Measurements from ENCODE around the gene SBF2.

Gene SBF2

DNA sequence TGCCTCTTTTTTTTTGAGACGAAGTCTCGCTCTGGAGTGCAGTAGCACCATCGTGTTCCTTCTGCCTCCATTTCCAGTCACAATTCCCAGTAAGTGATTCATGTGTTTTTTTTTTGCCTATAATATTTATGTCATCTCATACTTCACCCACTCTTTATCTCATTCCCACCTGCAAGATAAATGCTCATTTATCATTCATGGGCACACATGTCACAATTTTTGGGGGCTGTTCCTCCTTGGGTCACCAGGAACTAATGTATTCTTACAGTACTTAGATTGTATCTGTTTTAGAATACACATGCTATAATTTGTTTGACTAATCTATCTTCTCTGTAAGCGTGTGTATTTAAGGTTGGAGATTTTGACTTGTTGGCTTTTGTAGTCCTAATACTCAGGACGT is 407.4 kb downstream of the SBF2 start:
- no peaks in the 10 kb centered on the region for H3K27me3 ChIP-seq (ENCODE audit: insufficient read depth, low read depth, severe bottlenecking)
- H3K4me3 ChIP-seq (ENCODE audit: low read depth, low read length): no peak overlapping the region
- H3K9me3 ChIP-seq (ENCODE audit: severe bottlenecking): no peaks in the 10 kb centered on the region
- H3K27ac ChIP-seq: no peak overlapping the region
- TF ChIP-seq, protein P1, sequence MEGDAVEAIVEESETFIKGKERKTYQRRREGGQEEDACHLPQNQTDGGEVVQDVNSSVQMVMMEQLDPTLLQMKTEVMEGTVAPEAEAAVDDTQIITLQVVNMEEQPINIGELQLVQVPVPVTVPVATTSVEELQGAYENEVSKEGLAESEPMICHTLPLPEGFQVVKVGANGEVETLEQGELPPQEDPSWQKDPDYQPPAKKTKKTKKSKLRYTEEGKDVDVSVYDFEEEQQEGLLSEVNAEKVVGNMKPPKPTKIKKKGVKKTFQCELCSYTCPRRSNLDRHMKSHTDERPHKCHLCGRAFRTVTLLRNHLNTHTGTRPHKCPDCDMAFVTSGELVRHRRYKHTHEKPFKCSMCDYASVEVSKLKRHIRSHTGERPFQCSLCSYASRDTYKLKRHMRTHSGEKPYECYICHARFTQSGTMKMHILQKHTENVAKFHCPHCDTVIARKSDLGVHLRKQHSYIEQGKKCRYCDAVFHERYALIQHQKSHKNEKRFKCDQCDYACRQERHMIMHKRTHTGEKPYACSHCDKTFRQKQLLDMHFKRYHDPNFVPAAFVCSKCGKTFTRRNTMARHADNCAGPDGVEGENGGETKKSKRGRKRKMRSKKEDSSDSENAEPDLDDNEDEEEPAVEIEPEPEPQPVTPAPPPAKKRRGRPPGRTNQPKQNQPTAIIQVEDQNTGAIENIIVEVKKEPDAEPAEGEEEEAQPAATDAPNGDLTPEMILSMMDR (IDR thresholded peaks at IDR 0.05; ENCODE audit: low read depth, low read length): no peak
- no peaks in the 10 kb centered on the region for H3K36me3 ChIP-seq
- DNase-seq: no peak

GRCh38 chr11:9884601-9885000 is 409.4 kb downstream of the SBF2 start:
- Histone ChIP-seq H3K4me3 (ENCODE audit: low read depth, low read length) (no peak overlapping the region), H3K9me3 (ENCODE audit: severe bottlenecking) (no peaks in the 10 kb centered on the region), H3K27ac (no peak overlapping the region), H3K36me3 (no peaks in the 10 kb centered on the region), H3K27me3 (ENCODE audit: insufficient read depth, low read depth, severe bottlenecking) (no peaks in the 10 kb centered on the region)
- TF ChIP-seq, protein P1 (IDR thresholded peaks at IDR 0.05; ENCODE audit: low read depth, low read length): no peak
- DNase-seq: no peak

DNA sequence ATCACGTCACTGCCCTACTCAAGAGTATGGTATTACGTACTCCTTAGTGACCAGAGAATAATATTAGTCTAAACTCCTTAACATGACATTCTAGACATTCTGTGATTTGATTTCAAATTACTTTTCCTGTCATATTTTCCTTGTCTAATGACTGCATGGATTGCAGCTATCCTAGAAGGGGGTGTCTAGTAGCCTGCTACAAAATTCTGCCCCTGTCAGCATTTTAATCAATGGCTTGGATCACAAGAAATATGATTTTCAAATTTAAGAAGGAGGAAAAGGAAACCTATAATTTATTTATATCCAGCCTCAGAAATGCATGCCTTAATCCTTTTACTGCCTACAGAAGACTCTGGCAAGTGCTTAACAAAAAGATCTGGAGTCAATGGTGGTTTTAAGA is 413.4 kb downstream of the SBF2 start:
- no peaks in the 10 kb centered on the region for H3K27me3 ChIP-seq (ENCODE audit: insufficient read depth, low read depth, severe bottlenecking)
- TF ChIP-seq, protein P1 (IDR thresholded peaks at IDR 0.05; ENCODE audit: low read depth, low read length): no peak
- H3K4me3 ChIP-seq (ENCODE audit: low read depth, low read length): no peak overlapping the region
- H3K27ac ChIP-seq: no peak overlapping the region
- H3K9me3 ChIP-seq (ENCODE audit: severe bottlenecking): peaks cover 4% of the 10 kb centered on the region
- no peak for DNase-seq
- H3K36me3 ChIP-seq: no peaks in the 10 kb centered on the region

GRCh38 chr11:9878936-9879335 is 415.1 kb downstream of the SBF2 start:
- H3K27me3 ChIP-seq (ENCODE audit: insufficient read depth, low read depth, severe bottlenecking): no peaks in the 10 kb centered on the region
- no peak overlapping the region for H3K4me3 ChIP-seq (ENCODE audit: low read depth, low read length)
- TF ChIP-seq, protein P1 (IDR thresholded peaks at IDR 0.05; ENCODE audit: low read depth, low read length): no peak
- H3K36me3 ChIP-seq: no peaks in the 10 kb centered on the region
- peaks cover 4% of the 10 kb centered on the region for H3K9me3 ChIP-seq (ENCODE audit: severe bottlenecking)
- no peak overlapping the region for H3K27ac ChIP-seq
- no peak for DNase-seq

DNA sequence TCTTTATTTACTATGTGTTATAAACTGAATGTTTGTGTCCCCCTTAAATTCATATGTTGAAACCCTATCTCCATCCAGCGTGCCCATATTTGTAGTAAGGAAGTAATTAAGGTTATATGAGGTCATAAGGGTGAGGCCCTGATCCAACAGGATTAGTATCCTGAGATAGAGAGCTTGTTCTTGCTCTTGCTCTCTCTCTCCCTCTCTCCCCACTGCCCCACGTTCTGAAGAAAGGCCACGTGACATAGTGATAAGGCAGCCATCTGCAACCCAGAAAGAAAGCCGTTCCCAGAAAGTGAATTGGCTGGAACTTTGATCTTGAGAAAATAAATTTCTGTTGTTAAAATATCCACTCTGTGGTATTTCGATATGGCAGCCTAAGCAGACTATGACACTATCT is 417.7 kb downstream of the SBF2 start:
- TF ChIP-seq, protein P1 (IDR thresholded peaks at IDR 0.05; ENCODE audit: low read depth, low read length): no peak
- Histone ChIP-seq H3K27me3 (ENCODE audit: insufficient read depth, low read depth, severe bottlenecking) (no peaks in the 10 kb centered on the region), H3K27ac (no peak overlapping the region), H3K9me3 (ENCODE audit: severe bottlenecking) (peaks cover 4% of the 10 kb centered on the region), H3K4me3 (ENCODE audit: low read depth, low read length) (no peak overlapping the region), H3K36me3 (no peaks in the 10 kb centered on the region)
- DNase-seq: no peak

- H3K27me3 ChIP-seq (ENCODE audit: insufficient read depth, low read depth, severe bottlenecking): no peaks in the 10 kb centered on the region
- no peak for DNase-seq
- no peak overlapping the region for H3K27ac ChIP-seq
- TF ChIP-seq, protein P1 (IDR thresholded peaks at IDR 0.05; ENCODE audit: low read depth, low read length): no peak
- H3K4me3 ChIP-seq (ENCODE audit: low read depth, low read length): no peak overlapping the region
- peaks cover 4% of the 10 kb centered on the region for H3K9me3 ChIP-seq (ENCODE audit: severe bottlenecking)
- H3K36me3 ChIP-seq: no peaks in the 10 kb centered on the region
Measured at GRCh38 chr11:9875862-9876261, 418.2 kb downstream of the SBF2 start.

All from WERI-Rb-1 (cell line).